ENCODE results near the gene CASP9. TPM values are rescaled to one million over a fixed set of nuclear protein-coding genes. Genes with fewer than 3 reads are reported as not detected.

Gene CASP9
- total and polyA plus RNA-seq, 2 experiments from 2014 or later, result 7.7 to 25.0 TPM

DNA sequence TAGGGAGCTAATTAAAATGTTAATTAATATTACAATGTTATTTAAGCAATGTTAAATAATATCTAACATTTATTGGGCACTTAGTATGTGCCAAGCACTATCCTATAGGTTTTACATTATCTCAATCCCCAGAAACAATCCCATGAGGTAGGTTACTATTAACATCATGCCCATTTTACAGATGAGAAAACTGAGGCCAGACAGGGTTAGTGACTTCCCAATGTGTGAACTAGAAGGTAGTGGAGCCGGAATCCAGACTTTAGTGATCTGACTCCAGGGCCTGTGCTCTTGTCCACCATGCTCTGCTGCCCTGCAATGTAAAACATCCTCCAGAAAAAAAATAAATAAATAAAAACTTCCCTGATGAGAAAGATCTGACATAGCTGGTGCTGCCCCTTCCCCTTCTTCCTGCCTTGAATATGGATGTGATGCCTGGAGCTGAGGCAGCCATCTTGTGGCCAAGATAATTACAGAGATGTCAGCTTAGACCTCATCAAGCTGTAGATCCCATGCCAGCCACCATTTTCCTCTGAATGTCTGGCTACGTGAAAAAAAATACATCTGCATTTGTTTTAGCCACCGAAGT, 75.0 kb downstream of the CASP9 start:
- H3K4me1 Mint-ChIP-seq, result no peaks in the 10 kb centered on the region
- no peaks in the 10 kb centered on the region for H3K36me3 ChIP-seq (ENCODE audit: insufficient read depth)
- H3K79me2 ChIP-seq (replicated peaks; ENCODE audit: insufficient read depth), result no peaks in the 10 kb centered on the region
- H4K20me1 ChIP-seq (replicated peaks; ENCODE audit: insufficient read depth), result no peaks in the 10 kb centered on the region
- no peak overlapping the region for H3K4me3 ChIP-seq
- no peak overlapping the region for H3K4me2 ChIP-seq
- H3K27ac ChIP-seq (ENCODE audit: low read depth), result no peak overlapping the region
- DNase-seq (ENCODE audit: low spot score), result no peak
- H2AFZ ChIP-seq, result no peak overlapping the region
- H3K27me3 ChIP-seq (ENCODE audit: insufficient read depth), result no peaks in the 10 kb centered on the region
- H3K4me1 ChIP-seq (ENCODE audit: insufficient read depth), result no peaks in the 10 kb centered on the region
- no peaks in the 10 kb centered on the region; the same call in 2 of the 3 replicates for H3K36me3 Mint-ChIP-seq (ENCODE audit: low read depth)
- peaks cover 13% of the 10 kb centered on the region for H3K27me3 Mint-ChIP-seq (ENCODE audit: insufficient read depth, low read depth, poor library complexity)
- H3K27ac Mint-ChIP-seq, result no peak overlapping the region
- ATAC-seq, result no peak
- peaks cover 4% of the 10 kb centered on the region for H3K9me3 Mint-ChIP-seq
- no peak overlapping the region for H3K4me3 Mint-ChIP-seq
- no peak for TF ChIP-seq EZH2 (IDR thresholded peaks at IDR 0.05; ENCODE audit: low read depth, unreplicated experiment)
- TF ChIP-seq ZNF114 (CRISPR knock-in tag; IDR thresholded peaks at IDR 0.05), result no peak
- no peak for TF ChIP-seq ZNF331 (CRISPR knock-in tag; IDR thresholded peaks at IDR 0.05; ENCODE audit: low read depth)
- TF ChIP-seq, protein P1, sequence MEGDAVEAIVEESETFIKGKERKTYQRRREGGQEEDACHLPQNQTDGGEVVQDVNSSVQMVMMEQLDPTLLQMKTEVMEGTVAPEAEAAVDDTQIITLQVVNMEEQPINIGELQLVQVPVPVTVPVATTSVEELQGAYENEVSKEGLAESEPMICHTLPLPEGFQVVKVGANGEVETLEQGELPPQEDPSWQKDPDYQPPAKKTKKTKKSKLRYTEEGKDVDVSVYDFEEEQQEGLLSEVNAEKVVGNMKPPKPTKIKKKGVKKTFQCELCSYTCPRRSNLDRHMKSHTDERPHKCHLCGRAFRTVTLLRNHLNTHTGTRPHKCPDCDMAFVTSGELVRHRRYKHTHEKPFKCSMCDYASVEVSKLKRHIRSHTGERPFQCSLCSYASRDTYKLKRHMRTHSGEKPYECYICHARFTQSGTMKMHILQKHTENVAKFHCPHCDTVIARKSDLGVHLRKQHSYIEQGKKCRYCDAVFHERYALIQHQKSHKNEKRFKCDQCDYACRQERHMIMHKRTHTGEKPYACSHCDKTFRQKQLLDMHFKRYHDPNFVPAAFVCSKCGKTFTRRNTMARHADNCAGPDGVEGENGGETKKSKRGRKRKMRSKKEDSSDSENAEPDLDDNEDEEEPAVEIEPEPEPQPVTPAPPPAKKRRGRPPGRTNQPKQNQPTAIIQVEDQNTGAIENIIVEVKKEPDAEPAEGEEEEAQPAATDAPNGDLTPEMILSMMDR (conservative IDR thresholded peaks at IDR 0.05; ENCODE audit: low read depth in 2 of 2), result no peak
- TF ChIP-seq, protein P2, sequence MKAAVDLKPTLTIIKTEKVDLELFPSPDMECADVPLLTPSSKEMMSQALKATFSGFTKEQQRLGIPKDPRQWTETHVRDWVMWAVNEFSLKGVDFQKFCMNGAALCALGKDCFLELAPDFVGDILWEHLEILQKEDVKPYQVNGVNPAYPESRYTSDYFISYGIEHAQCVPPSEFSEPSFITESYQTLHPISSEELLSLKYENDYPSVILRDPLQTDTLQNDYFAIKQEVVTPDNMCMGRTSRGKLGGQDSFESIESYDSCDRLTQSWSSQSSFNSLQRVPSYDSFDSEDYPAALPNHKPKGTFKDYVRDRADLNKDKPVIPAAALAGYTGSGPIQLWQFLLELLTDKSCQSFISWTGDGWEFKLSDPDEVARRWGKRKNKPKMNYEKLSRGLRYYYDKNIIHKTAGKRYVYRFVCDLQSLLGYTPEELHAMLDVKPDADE (IDR thresholded peaks at IDR 0.05), result no peak
- no peak for TF ChIP-seq JUNB (IDR thresholded peaks at IDR 0.05; ENCODE audit: unreplicated experiment)
- TF ChIP-seq EZH2phosphoT487 (IDR thresholded peaks at IDR 0.05; ENCODE audit: unreplicated experiment), result no peak
- no peak for TF ChIP-seq STAT1 (IDR thresholded peaks at IDR 0.05; ENCODE audit: unreplicated experiment)
- TF ChIP-seq, protein P3, sequence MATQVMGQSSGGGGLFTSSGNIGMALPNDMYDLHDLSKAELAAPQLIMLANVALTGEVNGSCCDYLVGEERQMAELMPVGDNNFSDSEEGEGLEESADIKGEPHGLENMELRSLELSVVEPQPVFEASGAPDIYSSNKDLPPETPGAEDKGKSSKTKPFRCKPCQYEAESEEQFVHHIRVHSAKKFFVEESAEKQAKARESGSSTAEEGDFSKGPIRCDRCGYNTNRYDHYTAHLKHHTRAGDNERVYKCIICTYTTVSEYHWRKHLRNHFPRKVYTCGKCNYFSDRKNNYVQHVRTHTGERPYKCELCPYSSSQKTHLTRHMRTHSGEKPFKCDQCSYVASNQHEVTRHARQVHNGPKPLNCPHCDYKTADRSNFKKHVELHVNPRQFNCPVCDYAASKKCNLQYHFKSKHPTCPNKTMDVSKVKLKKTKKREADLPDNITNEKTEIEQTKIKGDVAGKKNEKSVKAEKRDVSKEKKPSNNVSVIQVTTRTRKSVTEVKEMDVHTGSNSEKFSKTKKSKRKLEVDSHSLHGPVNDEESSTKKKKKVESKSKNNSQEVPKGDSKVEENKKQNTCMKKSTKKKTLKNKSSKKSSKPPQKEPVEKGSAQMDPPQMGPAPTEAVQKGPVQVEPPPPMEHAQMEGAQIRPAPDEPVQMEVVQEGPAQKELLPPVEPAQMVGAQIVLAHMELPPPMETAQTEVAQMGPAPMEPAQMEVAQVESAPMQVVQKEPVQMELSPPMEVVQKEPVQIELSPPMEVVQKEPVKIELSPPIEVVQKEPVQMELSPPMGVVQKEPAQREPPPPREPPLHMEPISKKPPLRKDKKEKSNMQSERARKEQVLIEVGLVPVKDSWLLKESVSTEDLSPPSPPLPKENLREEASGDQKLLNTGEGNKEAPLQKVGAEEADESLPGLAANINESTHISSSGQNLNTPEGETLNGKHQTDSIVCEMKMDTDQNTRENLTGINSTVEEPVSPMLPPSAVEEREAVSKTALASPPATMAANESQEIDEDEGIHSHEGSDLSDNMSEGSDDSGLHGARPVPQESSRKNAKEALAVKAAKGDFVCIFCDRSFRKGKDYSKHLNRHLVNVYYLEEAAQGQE (IDR thresholded peaks at IDR 0.05; ENCODE audit: unreplicated experiment), result no peak
- TF ChIP-seq, protein P4, sequence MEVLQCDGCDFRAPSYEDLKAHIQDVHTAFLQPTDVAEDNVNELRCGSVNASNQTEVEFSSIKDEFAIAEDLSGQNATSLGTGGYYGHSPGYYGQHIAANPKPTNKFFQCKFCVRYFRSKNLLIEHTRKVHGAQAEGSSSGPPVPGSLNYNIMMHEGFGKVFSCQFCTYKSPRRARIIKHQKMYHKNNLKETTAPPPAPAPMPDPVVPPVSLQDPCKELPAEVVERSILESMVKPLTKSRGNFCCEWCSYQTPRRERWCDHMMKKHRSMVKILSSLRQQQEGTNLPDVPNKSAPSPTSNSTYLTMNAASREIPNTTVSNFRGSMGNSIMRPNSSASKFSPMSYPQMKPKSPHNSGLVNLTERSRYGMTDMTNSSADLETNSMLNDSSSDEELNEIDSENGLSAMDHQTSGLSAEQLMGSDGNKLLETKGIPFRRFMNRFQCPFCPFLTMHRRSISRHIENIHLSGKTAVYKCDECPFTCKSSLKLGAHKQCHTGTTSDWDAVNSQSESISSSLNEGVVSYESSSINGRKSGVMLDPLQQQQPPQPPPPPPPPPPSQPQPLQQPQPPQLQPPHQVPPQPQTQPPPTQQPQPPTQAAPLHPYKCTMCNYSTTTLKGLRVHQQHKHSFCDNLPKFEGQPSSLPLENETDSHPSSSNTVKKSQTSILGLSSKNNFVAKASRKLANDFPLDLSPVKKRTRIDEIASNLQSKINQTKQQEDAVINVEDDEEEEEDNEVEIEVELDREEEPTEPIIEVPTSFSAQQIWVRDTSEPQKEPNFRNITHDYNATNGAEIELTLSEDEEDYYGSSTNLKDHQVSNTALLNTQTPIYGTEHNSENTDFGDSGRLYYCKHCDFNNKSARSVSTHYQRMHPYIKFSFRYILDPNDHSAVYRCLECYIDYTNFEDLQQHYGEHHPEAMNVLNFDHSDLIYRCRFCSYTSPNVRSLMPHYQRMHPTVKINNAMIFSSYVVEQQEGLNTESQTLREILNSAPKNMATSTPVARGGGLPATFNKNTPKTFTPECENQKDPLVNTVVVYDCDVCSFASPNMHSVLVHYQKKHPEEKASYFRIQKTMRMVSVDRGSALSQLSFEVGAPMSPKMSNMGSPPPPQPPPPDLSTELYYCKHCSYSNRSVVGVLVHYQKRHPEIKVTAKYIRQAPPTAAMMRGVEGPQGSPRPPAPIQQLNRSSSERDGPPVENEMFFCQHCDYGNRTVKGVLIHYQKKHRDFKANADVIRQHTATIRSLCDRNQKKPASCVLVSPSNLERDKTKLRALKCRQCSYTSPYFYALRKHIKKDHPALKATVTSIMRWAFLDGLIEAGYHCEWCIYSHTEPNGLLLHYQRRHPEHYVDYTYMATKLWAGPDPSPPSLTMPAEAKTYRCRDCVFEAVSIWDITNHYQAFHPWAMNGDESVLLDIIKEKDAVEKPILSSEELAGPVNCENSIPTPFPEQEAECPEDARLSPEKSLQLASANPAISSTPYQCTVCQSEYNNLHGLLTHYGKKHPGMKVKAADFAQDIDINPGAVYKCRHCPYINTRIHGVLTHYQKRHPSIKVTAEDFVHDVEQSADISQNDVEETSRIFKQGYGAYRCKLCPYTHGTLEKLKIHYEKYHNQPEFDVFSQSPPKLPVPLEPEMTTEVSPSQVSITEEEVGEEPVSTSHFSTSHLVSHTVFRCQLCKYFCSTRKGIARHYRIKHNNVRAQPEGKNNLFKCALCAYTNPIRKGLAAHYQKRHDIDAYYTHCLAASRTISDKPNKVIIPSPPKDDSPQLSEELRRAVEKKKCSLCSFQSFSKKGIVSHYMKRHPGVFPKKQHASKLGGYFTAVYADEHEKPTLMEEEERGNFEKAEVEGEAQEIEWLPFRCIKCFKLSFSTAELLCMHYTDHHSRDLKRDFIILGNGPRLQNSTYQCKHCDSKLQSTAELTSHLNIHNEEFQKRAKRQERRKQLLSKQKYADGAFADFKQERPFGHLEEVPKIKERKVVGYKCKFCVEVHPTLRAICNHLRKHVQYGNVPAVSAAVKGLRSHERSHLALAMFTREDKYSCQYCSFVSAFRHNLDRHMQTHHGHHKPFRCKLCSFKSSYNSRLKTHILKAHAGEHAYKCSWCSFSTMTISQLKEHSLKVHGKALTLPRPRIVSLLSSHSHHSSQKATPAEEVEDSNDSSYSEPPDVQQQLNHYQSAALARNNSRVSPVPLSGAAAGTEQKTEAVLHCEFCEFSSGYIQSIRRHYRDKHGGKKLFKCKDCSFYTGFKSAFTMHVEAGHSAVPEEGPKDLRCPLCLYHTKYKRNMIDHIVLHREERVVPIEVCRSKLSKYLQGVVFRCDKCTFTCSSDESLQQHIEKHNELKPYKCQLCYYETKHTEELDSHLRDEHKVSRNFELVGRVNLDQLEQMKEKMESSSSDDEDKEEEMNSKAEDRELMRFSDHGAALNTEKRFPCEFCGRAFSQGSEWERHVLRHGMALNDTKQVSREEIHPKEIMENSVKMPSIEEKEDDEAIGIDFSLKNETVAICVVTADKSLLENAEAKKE (CRISPR knock-in tag; IDR thresholded peaks at IDR 0.05), result no peak
- no peak for TF ChIP-seq NANOG (IDR thresholded peaks at IDR 0.05; ENCODE audit: borderline replicate concordance)
- no peaks in the 10 kb centered on the region for H3F3A ChIP-seq (replicated peaks; ENCODE audit: low read depth)
- no peaks in the 10 kb centered on the region for H3K9me2 ChIP-seq (ENCODE audit: insufficient read depth)
